Activated CD4-positive, alpha-beta T cell treated with anti-CD3 and anti-CD28 coated beads for 4 hours (primary cell): ENCODE measurements around the gene SYCP2L.
"Not testable (repeated sequence)": the region's sequence is repeated elsewhere in the genome, so short reads cannot be mapped to it uniquely, and the experiment has no call there.

Experiments
- DNase-seq, 2 donors: peaks; one replicate each; pipeline ENCODE4 v3.0.0-alpha.2; 2020

SYCP2L gene

GRCh38 chr6:10961837-10962236 is 75.0 kb downstream of the SYCP2L start:
- no peak for DNase-seq

DNA sequence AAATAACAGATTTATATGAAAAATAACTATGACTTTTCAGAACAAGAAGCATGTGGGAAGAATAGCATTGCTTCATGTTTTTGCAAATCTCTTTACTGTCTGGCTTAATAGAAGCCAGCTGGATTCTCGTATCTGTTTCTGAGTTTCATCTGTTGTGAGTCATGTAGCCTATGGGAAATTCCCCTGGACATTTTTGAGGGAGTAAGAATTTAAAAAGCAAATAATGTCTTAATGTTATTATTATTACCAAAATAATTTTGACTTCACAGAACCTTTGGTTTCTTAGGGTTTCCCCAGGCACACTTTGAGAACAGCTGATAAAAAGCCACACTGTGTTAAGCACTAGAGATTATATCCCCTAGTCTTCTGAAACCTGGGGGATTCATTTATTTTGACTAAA is 75.8 kb downstream of the SYCP2L start:
- no peak for DNase-seq

GRCh38 chr6:10963113-10963512 is 76.3 kb downstream of the SYCP2L start:
- DNase-seq, result no peak

DNA sequence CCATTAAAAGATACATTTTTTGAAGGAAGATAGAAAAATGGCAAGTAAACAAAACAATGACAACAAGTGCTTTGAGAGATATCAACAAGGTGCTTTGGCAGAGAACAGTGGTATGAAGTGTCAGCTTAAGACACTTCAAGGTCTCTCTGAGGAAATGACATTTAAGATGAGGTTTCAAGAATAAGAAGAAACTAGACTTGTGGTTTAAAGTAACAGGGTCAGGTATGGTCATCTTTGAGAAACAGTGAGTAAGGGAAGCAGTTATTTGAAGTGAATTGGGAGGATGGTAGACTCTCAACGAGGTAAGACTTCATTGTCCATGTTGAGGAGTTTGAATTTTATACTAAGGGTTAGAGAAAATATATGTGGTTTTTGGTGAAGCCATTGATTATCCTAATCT is 77.8 kb downstream of the SYCP2L start:
- no peak for DNase-seq

DNA sequence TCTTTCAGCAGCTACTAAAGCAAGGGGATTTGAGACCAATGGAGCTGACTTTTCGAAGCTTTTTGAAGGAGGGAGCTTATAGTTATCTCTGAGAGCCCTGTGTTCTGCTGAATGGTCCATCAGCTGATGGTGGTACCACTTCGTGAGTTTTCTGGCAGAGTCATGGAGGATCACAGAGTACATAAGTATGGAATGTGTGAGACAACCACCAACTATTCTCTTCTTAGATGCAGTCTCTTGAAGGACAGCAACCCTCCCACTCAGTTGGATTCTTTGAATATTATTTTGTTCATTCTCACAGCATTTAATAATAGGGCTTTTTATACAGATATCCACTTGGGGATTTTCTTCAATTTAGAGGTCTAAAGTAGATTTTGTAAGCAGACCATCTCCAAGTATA is 81.9 kb downstream of the SYCP2L start:
- DNase-seq, result no peak

- no peak for DNase-seq
Observed at GRCh38 chr6:10970731-10971130, 83.9 kb downstream of the SYCP2L start.

DNA sequence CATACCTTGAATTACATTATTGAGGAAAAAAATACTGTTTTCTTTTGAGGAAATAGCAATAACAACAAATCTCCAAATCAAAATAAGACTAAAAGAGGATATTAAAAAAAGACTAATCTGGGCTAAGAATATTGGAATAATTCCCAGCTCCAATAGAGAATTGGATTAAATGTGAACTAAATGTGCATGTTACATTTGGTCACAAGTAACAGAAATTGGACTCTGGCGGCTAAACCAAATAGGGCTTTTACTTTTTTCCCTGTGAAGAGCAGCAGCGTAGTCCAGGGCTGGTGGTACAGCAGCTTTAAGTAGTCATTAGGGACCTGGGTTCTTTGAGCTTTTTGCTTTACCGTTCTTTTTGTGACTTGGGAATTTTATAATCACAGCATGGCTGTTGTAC is 85.3 kb downstream of the SYCP2L start:
- no peak for DNase-seq

DNA sequence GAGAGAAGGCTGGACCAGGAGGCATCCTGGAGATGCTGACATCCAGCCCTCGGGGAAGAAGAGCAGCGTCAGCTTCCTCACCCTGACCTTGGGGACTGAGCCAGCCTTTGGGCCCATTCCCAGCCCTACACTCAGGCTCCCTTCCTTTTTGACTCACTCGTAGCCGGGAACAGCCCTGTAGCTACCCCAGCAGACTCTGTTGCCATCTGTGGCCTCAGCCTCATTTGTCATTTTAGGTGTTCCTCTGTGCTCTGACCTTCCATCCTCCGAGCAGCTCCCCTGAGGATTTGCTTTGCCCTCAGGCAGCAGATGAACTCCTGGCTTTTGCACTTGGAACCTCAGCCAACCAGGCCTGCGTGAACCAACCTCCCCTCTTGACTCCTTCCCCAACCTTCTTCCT is 89.7 kb downstream of the SYCP2L start:
- DNase-seq, result no peak

GRCh38 chr6:10977231-10977968 is 90.5 kb downstream of the SYCP2L start:
- no peak for DNase-seq

DNA sequence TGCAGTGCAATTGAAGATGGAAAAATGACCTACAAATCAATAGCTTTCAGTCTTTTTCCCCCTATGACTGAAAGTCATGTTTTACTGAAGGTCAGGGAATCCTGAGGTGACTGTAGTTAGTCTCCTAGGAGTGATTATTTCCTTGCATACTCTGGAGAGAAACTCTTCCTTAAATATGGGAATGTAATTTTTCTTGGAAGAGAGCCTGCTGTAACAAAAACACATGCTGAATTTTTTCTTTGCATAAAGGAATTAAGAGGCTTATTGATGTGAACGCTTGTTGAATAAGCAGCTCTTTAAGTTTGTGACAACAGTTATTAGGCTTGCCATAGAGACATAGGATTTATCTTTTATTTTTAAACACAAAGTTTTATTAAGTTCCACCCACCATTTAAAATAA is 92.8 kb downstream of the SYCP2L start:
- no peak for DNase-seq

DNA sequence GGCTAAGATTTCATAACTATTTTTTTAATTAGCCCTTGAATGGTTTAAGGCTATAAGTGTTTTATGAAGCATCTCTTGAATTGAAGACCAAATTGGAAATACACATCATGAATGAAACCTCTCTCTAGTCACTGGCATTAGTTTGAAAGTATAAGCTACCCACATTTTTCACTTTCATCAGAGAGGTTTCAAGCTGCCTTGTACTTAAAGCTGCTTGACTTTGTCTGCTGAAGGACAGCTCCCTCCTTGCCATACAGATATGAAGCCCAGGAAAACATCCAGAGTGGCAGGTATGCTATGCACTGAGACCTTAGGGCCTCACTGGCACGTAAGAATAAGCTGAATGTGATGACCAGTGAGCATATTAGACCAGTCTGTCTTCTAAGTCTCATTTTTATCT is 94.6 kb downstream of the SYCP2L start:
- DNase-seq, result no peak

DNA sequence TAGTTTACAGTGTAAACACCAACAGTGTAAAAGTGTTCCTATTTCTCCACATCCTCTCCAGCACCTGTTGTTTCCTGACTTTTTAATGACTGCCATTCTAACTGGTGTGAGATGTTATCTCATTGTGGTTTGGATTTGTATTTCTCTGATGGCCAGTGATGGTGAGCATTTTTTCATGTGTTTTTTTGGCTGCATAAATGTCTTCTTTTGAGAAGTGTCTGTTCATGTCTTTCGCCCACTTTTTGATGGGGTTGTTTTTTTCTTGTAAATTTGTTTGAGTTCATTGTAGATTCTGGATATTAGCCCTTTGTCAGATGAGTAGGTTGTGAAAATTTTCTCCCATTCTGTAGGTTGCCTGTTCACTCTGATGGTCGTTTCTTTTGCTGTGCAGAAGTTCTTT is 98.1 kb downstream of the SYCP2L start:
- DNase-seq, result not testable (repeated sequence)

GRCh38 chr6:10989587-10989986 is 102.7 kb downstream of the SYCP2L start:
- DNase-seq, result no peak

- no peak for DNase-seq
Observed at GRCh38 chr6:10991115-10991514, 104.3 kb downstream of the SYCP2L start.

DNA sequence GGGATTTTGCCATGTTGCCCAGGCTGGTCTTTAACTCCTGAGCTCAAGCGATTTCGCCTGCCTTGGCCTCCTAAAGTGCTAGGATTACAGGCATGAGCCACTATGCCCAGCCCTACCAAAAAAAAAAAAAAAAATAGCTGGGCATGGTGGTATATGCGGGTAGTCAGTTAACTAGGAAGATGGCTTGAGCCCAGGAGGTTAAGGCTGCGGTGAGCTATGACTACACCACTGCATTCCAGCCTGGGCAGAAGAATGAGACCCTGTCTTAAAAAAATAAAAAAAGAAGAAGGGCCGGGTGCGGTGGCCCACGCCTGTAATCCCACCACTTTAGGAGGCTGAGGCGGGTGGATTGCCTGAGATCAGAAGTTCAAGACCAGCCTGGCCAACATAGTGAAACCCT is 107.0 kb downstream of the SYCP2L start:
- no peak for DNase-seq

DNA sequence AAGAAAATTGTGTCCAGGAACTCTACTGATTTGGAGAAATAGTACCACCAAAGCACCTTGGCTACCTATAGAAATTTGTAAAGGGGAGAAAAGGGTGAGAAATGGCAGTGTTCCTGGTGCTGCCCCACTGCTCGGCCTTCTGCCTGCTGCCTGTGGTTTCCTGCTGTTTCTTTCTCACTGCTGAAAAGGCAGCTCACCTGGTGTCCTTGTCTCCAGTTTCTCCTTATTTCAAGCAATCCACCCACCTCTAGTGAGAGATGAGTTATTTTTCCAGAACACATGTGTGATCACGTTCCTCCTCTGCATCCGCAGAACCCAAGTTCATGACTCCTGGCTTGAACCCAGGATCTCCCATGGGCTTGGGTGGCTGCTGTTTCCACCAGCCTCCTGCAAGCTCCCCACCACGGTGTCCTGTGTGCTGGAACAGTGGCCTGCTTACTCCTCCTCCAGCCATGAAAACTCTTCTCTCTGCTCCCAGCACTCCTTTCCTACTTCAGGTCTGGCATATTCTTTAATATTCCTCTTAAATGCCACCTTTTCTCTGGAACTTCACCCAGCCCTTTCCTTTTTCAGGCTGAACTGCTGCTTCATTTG is 108.4 kb downstream of the SYCP2L start:
- DNase-seq, result no peak

- no peak for DNase-seq
Observed at GRCh38 chr6:10999994-11000393, 113.1 kb downstream of the SYCP2L start.

DNA sequence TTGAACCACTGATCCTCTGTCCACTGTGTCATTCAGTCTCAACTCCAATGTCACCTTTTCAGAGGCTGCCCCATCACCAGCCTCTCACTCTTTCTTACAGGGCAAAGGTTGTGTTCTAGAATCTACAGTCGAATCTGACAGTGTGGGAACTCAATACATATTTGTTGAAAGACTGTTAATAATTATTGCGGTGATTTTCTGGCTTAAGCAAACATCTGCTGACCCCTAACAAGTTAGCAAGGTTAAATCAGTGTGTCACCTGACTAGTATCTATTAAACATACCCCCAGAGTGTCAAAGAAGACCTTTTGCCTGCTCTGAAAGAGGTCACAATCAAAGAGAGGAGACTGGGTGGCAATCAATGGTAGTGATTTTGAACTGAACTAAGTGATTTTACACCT is 115.3 kb downstream of the SYCP2L start:
- DNase-seq, result no peak

DNA sequence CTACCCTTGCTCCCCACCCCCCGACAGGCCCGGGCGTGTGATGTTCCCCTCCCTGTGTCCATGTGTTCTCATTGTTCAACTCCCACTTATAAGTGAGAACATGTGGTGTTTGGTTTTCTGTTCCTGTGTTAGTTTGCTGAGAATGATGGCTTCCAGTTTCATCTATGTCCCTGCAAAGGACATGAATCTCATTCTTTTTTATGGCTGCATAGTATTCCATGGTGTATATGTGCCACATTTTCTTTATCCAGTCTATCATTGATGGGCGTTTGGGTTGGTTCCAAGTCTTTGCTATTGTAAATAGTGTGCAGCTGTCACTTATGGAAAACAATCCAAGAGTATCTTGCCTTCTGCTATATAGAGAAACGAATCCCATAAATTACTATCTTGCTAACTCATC is 116.4 kb downstream of the SYCP2L start:
- DNase-seq, result not testable (repeated sequence)

DNA sequence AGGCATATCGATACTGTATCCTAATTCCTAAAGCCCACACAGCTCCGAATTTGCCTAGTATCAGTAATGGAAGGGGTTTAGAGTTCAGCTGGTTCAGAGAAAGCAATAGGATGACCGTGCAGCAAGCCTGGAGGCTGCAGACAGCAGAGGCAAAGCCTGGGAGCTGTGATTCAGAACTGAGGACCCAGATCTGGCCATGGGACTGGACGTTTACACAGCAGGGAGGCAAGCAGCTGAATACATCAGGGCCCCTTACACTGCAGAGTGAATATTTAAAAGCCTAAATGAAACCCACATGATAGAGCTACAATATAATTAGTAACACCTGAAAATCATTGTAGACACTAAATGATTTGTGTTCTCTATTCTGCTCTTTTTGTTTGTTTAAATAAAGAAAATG is 119.2 kb downstream of the SYCP2L start:
- no peak for DNase-seq

GRCh38 chr6:11007715-11008608 is 121.1 kb downstream of the SYCP2L start:
- no peak for DNase-seq

GRCh38 chr6:11008821-11009220 is 122.0 kb downstream of the SYCP2L start:
- DNase-seq, result no peak

DNA sequence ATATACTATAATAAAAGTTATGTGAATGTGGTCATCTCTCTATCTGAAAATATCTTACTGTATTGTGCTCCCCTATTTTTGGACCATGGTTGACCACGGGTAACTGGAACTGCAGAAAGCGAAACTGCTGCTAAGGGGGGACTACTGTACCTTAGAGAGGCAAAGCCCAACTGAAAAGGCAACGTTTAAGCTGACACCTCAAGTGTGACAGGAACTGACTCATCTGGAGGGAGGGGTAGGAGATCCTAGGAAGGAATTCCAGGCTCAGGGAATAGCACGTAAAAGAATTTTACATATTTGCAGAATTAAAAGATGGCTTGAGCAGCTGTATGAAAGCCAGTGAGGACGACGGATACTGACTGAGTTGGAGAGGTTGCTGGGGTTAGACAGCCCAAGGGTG is 122.5 kb downstream of the SYCP2L start:
- no peak for DNase-seq

- no peak for DNase-seq
Observed at GRCh38 chr6:11011787-11012234, 125.0 kb downstream of the SYCP2L start.
